Heart left ventricle (tissue), 13 donors: ENCODE data around the gene FAM3D.

Experiments used
- CTCF ChIP-seq, 12 donors: fragments of 200-600 bp; sonication (generic) in 4 of 12; IDR thresholded peaks; one replicate each; pipeline versions ENCODE4 v1.5.0 to v1.8.0; 2018 to 2022; ENCODE audit warnings: antibody characterized with exemption in 12 of 12, mild to moderate bottlenecking in 5 of 12
- POLR2A ChIP-seq, 2 donors: fragments of 450-650 bp; IDR thresholded peaks; one replicate each; pipeline ENCODE4 v1.6.1; 2017; ENCODE audit warnings: antibody characterized with exemption in 2 of 2, mild to moderate bottlenecking in 2 of 2, moderate library complexity in 2 of 2
- donor health status: ischemic (EF 13 %, LVEDD 7.1; RV severe dilation, severe dysfunction).
- donor health status: DM: no; HTN: yes; CAD: no.
- donor health status: DM: no; HTN: no; CAD: no.
- donor health status: ischemic (EF 25% LVEDD 6.9; RV normal size, moderate dysfunction).
- donor health status: ischemic (EF 25% LVEDD 5.7; RV mildly dilated, moderate dysfunction).
- donor health status: ischemic (EF 35%, LVEDD 5.7; RV mildly dilated, moderate dysfunction).
- donor health status: nonischemic (EF 11% LVEDD 7.7; RV severe dilation, severe dysfunction).
- donor health status: DM: yes; HTN: yes; CAD: no.
- donor health status: PGD.
- donor health status: ischemic (EF 29% LVEDD 5.4; RV normal size, mild dysfunction).
- donor health status: nonischemic (EF 23%, LVEDD 6.1; RV moderate dilation, normal function).

GRCh38 chr3:58657571-58658141, 8.9 kb downstream of the FAM3D start:
- TF ChIP-seq CTCF (IDR thresholded peaks at IDR 0.05) (no peak), POLR2A (IDR thresholded peaks at IDR 0.05) (no peak)
